C4-2B (cell line): Measurements from ENCODE around the gene KIF7.

Experiments
- H3K27ac ChIP-seq: fragments of 450-650 bp; 2 replicates; pipeline ENCODE4 v1.5.1; 2017
- CTCF ChIP-seq: fragments of 450-650 bp; conservative IDR thresholded peaks from 2 replicates; pipeline ENCODE4 v1.5.1; 2017; ENCODE audit warnings: mild to moderate bottlenecking
- ZFX ChIP-seq: fragments of 450-650 bp; IDR thresholded peaks from 2 replicates; pipeline ENCODE4 v1.6.1; 2017

The KIF7 gene

GRCh38 chr15:89686522-89686921 lies 31.3 kb upstream of the KIF7 start:
- H3K27ac ChIP-seq: no peak overlapping the region
- TF ChIP-seq ZFX (no peak), CTCF (no peak)

GRCh38 chr15:89685995-89686394 lies 30.7 kb upstream of the KIF7 start:
- TF ChIP-seq CTCF (no peak), ZFX (no peak)
- no peak overlapping the region for H3K27ac ChIP-seq

- TF ChIP-seq ZFX (no peak), CTCF (no peak)
- H3K27ac ChIP-seq: peak overlapping the region; percentile 46; the same call in 1 of the 2 replicates
Observed at GRCh38 chr15:89681146-89681545, 25.9 kb upstream of the KIF7 start.

- H3K27ac ChIP-seq: peak overlapping the region; percentile 46
- TF ChIP-seq CTCF (no peak), ZFX (no peak)
Observed at GRCh38 chr15:89680282-89680873, 25.1 kb upstream of the KIF7 start.

GRCh38 chr15:89679212-89679611 lies 23.9 kb upstream of the KIF7 start, which contains the start of gene PLIN1:
Gene PLIN1, minus strand, starts transcription at chr15:89679367. Its CDS starts 1,878 bp downstream, at chr15:89677489.
- no peak within 1 kb of the TSS for H3K27ac ChIP-seq
- TF ChIP-seq ZFX: no peak
- no peak for TF ChIP-seq CTCF

- TF ChIP-seq CTCF (no peak), ZFX (no peak)
- no peak overlapping the region for H3K27ac ChIP-seq
Observed at GRCh38 chr15:89677381-89677780, 22.1 kb upstream of the KIF7 start.

- TF ChIP-seq ZFX: no peak
- TF ChIP-seq CTCF: no peak
Observed at GRCh38 chr15:89675606-89676005, 20.3 kb upstream of the KIF7 start.

More at GRCh38 chr15:89675606-89676005, 20.3 kb upstream of the KIF7 start:
- no peak overlapping the region for H3K27ac ChIP-seq
